ENCODE results near the gene ARL2BP.

The ARL2BP gene

GRCh38 chr16:57300387-57301125, 55.5 kb downstream of the ARL2BP start:
- H3K4me1 Mint-ChIP-seq, result peaks cover 39% of the 10 kb centered on the region
- peaks cover 2% of the 10 kb centered on the region for H3K9me3 Mint-ChIP-seq
- no peak overlapping the region for H3K4me3 Mint-ChIP-seq
- peaks cover 5% of the 10 kb centered on the region for H3K36me3 Mint-ChIP-seq
- peak; percentile 96 for ATAC-seq
- H3K27me3 Mint-ChIP-seq, result no peaks in the 10 kb centered on the region
- H3K27ac Mint-ChIP-seq, result no peak overlapping the region

- H3K36me3 Mint-ChIP-seq, result peaks cover 5% of the 10 kb centered on the region
- no peak for ATAC-seq
- no peaks in the 10 kb centered on the region for H3K27me3 Mint-ChIP-seq
- H3K27ac Mint-ChIP-seq, result no peak overlapping the region
- H3K4me3 Mint-ChIP-seq, result peak overlapping the region; percentile 32
- H3K9me3 Mint-ChIP-seq, result peaks cover 2% of the 10 kb centered on the region
- peaks cover 39% of the 10 kb centered on the region for H3K4me1 Mint-ChIP-seq
Measured at GRCh38 chr16:57301126-57301817, 56.2 kb downstream of the ARL2BP start.
